DND-41 (cell line): Measurements from ENCODE around the gene SIGLEC8.

ENCODE experiments used
- ATAC-seq: fragments of 200-7000 bp; cut with Tn5 transposase; 3 replicates; pipeline ENCODE4 v1.9.1; 2021; ENCODE audit warnings: low read depth; ENCODE audit not compliant: insufficient read depth
- DNase-seq: peaks from one replicate; pipeline ENCODE4 v3.0.0-alpha.2; 2020
- H2AFZ ChIP-seq: 2 replicates; pipeline ENCODE4 v1.6.0; 2012; ENCODE audit warnings: low read depth, low read length
- H3K27ac ChIP-seq: 2 replicates; pipeline ENCODE4 v1.5.1; 2012; ENCODE audit warnings: low read length, inconsistent platforms
- H3K27me3 ChIP-seq: fragments of 200-600 bp; sonication (generic); 2 replicates; pipeline ENCODE4 v1.6.0; 2012; ENCODE audit warnings: low read length, mild to moderate bottlenecking, inconsistent platforms; ENCODE audit not compliant: insufficient read depth, poor library complexity
- H3K36me3 ChIP-seq: 2 replicates; pipeline ENCODE4 v1.5.1; 2012; ENCODE audit warnings: low read length, inconsistent platforms; ENCODE audit not compliant: insufficient read depth
- H3K4me1 ChIP-seq: 2 replicates; pipeline ENCODE4 v1.5.1; 2012; ENCODE audit warnings: mild to moderate bottlenecking, low read length; ENCODE audit not compliant: insufficient read depth
- H3K4me2 ChIP-seq: 2 replicates; pipeline ENCODE4 v1.6.0; 2012; ENCODE audit warnings: mild to moderate bottlenecking, moderate library complexity, low read length, inconsistent platforms; ENCODE audit not compliant: insufficient read depth
- H3K4me3 ChIP-seq, 2 experiments: fragments of 200-600 bp in 1 of 2; shearing (Covaris generic) in 1 of 2; 2 replicates each; pipeline ENCODE4 v1.5.1; 2012 to 2016; ENCODE audit warnings: inconsistent platforms in 2 of 2, low read length in 2 of 2, mild to moderate bottlenecking in 2 of 2, low read depth in 1 of 2, moderate library complexity in 1 of 2
- H3K79me2 ChIP-seq: 2 replicates; pipeline ENCODE4 v1.6.0; 2012; ENCODE audit warnings: low read length, inconsistent platforms; ENCODE audit not compliant: insufficient read depth
- H3K9ac ChIP-seq: 2 replicates; pipeline ENCODE4 v1.6.0; 2012; ENCODE audit warnings: low read depth, mild to moderate bottlenecking, inconsistent platforms, low read length, moderate library complexity
- H3K9me3 ChIP-seq: 2 replicates; pipeline ENCODE4 v1.5.1; 2012; ENCODE audit warnings: low read length, moderate library complexity, mild to moderate bottlenecking, inconsistent platforms; ENCODE audit not compliant: insufficient read depth, severe bottlenecking
- H4K20me1 ChIP-seq: 2 replicates; pipeline ENCODE4 v1.6.0; 2012; ENCODE audit warnings: low read length; ENCODE audit not compliant: insufficient read depth
- EZH2 ChIP-seq: IDR thresholded peaks from 3 replicates; pipeline ENCODE4 v1.6.1; 2012; ENCODE audit warnings: borderline replicate concordance, low read depth, mild to moderate bottlenecking, moderate library complexity, low read length, inconsistent platforms; ENCODE audit not compliant: severe bottlenecking
- TF ChIP-seq, protein P1 (sequence below): IDR thresholded peaks from 2 replicates; pipeline ENCODE4 v1.5.1; 2012; ENCODE audit warnings: borderline replicate concordance, low read length, moderate library complexity, mild to moderate bottlenecking; ENCODE audit not compliant: poor library complexity, severe bottlenecking; ENCODE audit errors: extremely low read depth

SIGLEC8 gene

DNA sequence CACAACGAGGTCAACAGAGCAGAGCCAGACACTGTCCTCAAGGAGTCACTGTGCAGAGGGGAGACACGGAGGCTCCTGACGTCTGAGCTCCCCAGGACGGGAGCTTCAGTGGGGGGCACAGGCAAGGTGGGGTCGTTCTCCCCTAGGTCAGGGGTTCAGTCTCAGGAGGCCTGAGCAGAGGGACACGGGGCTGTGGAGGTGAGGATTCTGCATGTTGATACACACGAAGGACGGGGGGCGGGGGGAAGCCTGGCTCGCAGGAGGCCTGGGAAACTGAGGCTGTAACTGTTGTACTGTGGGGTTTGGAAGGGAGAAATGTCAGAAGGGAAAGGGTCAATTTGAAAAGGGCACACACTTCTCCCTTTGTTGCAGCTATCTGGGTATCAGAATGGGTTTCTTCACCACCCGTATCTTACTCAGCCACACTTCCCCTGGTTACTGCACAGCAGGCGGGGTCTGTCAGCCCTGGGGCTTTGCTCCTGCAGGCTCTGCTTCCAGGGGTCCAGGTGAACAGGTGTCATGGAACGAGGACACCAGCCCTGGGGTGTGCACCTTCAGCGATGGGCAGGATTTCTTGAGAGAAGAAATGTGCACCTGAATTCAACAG is 748 bp upstream of the SIGLEC8 start:
- no peaks in the 10 kb centered on the region for H4K20me1 ChIP-seq
- no peak overlapping the region for H3K9ac ChIP-seq
- no peak overlapping the region for H3K27ac ChIP-seq
- DNase-seq (no peak), ATAC-seq (no peak)
- H3K9me3 ChIP-seq: no peaks in the 10 kb centered on the region
- H3K4me2 ChIP-seq: no peak overlapping the region
- H3K4me3 ChIP-seq: no peak overlapping the region
- no peaks in the 10 kb centered on the region for H3K4me1 ChIP-seq
- H2AFZ ChIP-seq: no peak overlapping the region
- H3K79me2 ChIP-seq: no peaks in the 10 kb centered on the region
- TF ChIP-seq EZH2: no peak
- TF ChIP-seq, protein P1, sequence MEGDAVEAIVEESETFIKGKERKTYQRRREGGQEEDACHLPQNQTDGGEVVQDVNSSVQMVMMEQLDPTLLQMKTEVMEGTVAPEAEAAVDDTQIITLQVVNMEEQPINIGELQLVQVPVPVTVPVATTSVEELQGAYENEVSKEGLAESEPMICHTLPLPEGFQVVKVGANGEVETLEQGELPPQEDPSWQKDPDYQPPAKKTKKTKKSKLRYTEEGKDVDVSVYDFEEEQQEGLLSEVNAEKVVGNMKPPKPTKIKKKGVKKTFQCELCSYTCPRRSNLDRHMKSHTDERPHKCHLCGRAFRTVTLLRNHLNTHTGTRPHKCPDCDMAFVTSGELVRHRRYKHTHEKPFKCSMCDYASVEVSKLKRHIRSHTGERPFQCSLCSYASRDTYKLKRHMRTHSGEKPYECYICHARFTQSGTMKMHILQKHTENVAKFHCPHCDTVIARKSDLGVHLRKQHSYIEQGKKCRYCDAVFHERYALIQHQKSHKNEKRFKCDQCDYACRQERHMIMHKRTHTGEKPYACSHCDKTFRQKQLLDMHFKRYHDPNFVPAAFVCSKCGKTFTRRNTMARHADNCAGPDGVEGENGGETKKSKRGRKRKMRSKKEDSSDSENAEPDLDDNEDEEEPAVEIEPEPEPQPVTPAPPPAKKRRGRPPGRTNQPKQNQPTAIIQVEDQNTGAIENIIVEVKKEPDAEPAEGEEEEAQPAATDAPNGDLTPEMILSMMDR: no peak
- no peaks in the 10 kb centered on the region for H3K27me3 ChIP-seq
- no peaks in the 10 kb centered on the region for H3K36me3 ChIP-seq

DNA sequence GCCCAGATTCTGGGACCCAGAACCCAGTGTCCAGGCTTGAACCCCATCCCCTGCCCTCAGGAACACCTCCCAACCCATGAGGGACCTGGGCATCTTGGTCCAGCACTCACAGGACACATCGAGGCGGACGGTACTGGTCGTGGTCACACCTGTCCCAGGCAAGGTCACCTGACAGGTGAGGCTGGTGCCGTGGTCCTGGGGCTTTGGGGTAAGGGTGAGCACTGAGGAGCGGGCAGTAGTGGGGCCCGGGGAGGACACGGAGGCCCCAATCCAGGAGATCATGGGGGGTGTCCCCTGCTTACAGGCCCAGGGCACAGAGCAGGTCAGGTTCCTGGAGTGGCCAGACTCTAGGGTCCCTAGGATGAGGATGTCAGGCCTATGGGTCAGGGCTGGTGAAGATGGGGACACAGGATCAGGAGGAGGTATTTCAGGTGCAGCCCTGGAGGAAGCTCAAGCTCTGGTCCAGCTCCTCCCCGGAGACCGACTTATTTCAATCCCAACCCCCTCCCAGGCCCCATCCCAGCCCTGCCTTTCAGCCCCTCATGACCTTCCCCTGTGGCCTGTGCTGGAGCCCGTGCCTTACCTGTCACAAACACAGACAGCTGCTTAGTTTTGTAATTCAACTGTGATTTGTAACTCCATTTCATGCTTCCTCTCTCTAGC is 772 bp downstream of the SIGLEC8 start:
- no peak overlapping the region for H3K9ac ChIP-seq
- ATAC-seq (no peak), DNase-seq (no peak)
- no peaks in the 10 kb centered on the region for H3K36me3 ChIP-seq
- no peaks in the 10 kb centered on the region for H3K27me3 ChIP-seq
- no peak overlapping the region for H3K27ac ChIP-seq
- TF ChIP-seq, protein P1: no peak
- no peak for TF ChIP-seq EZH2
- H4K20me1 ChIP-seq: no peaks in the 10 kb centered on the region
- H3K79me2 ChIP-seq: no peaks in the 10 kb centered on the region
- H2AFZ ChIP-seq: no peak overlapping the region
- H3K9me3 ChIP-seq: no peaks in the 10 kb centered on the region
- no peak overlapping the region for H3K4me2 ChIP-seq
- no peaks in the 10 kb centered on the region for H3K4me1 ChIP-seq
- no peak overlapping the region for H3K4me3 ChIP-seq

DNA sequence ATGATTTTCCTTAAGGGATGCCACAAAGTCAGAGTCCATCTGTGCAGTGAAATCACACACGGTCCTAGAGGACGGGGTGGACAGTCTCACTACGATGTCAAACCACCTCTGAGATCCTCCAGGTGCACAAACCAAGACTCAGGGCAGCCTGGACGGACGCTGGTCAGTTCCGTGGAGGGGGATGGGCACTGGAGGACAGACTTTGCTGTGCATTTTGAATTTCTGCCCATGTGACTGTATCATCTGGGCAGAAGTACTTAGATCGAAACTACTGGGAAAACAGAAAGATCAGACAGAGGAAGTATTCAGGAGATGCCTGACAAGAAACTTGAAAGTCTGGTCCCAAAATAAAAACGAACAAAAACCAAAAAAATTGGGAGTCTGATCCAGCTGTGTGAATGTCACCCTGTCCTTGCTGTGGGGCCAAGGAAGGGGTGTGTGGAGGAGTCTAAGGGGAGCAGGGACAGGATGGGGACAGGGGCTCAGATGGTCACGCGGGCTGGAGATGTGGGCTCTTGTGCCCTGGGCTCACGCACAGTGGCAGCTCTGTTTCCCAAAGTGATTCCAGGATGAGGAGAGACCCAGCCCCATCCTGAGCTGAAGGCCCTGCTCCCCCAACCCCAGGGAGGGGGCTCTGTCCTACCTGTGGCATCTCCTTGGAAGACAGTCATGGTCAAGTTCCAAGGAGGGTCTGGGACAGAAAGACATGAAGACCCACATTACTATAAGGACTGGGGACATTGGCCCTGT is 1.5 kb downstream of the SIGLEC8 start:
- Histone ChIP-seq H3K4me3 (no peak overlapping the region), H3K9ac (no peak overlapping the region), H3K9me3 (no peaks in the 10 kb centered on the region), H3K36me3 (no peaks in the 10 kb centered on the region), H4K20me1 (no peaks in the 10 kb centered on the region), H3K4me1 (no peaks in the 10 kb centered on the region), H3K4me2 (no peak overlapping the region), H2AFZ (no peak overlapping the region), H3K79me2 (no peaks in the 10 kb centered on the region), H3K27me3 (no peaks in the 10 kb centered on the region), H3K27ac (no peak overlapping the region)
- ATAC-seq: no peak
- no peak for TF ChIP-seq EZH2
- TF ChIP-seq, protein P1: no peak
- no peak for DNase-seq
